SKM-1 treated with dmso at 0.1 percent for 144 hours (cell line): ENCODE data around the gene POU2F3.

Source experiments
- DNase-seq: peaks from one replicate; lab custom pipeline; 2025; ENCODE audit not compliant: unreplicated experiment; lab: John Stamatoyannopoulos, UW

Gene POU2F3

GRCh38 chr11:120239713-120240640 lies at the start of gene POU2F3:
Gene POU2F3 (plus strand): TSS chr11:120240140. CDS start chr11:120240344, 204 bp downstream.
- no peak for DNase-seq

GRCh38 chr11:120191058-120191457 lies 48.9 kb upstream of the POU2F3 start:
- no peak for DNase-seq

GRCh38 chr11:120192831-120193625 lies 46.9 kb upstream of the POU2F3 start:
- no peak for DNase-seq

GRCh38 chr11:120194166-120194565 lies 45.8 kb upstream of the POU2F3 start:
- no peak for DNase-seq

GRCh38 chr11:120195601-120196320 lies 44.2 kb upstream of the POU2F3 start:
- DNase-seq: no peak

GRCh38 chr11:120196826-120197225 lies 43.1 kb upstream of the POU2F3 start:
- DNase-seq: no peak

- no peak for DNase-seq
These were observed 42.6 kb upstream of the POU2F3 start for GRCh38 chr11:120197251-120197891.

GRCh38 chr11:120197977-120198376 lies 42.0 kb upstream of the POU2F3 start:
- DNase-seq: no peak

GRCh38 chr11:120198403-120198786 lies 41.5 kb upstream of the POU2F3 start:
- no peak for DNase-seq

- no peak for DNase-seq
These were observed 41.0 kb upstream of the POU2F3 start for GRCh38 chr11:120198787-120199469.

- DNase-seq: no peak
These were observed 40.3 kb upstream of the POU2F3 start for GRCh38 chr11:120199613-120200012.

- no peak for DNase-seq
These were observed 39.3 kb upstream of the POU2F3 start for GRCh38 chr11:120200677-120201076.

GRCh38 chr11:120201653-120202052 lies 38.3 kb upstream of the POU2F3 start:
- DNase-seq: no peak

- DNase-seq: no peak
These were observed 36.3 kb upstream of the POU2F3 start for GRCh38 chr11:120203626-120204025.

GRCh38 chr11:120205596-120206161 lies 34.3 kb upstream of the POU2F3 start:
- DNase-seq: no peak

- DNase-seq: no peak
These were observed 32.4 kb upstream of the POU2F3 start for GRCh38 chr11:120207512-120207911.

- DNase-seq: peak; percentile 33
These were observed 31.9 kb upstream of the POU2F3 start for GRCh38 chr11:120208001-120208441.

- DNase-seq: peak; percentile 47
These were observed 31.2 kb upstream of the POU2F3 start for GRCh38 chr11:120208777-120209176.

GRCh38 chr11:120209746-120210625 lies 30.0 kb upstream of the POU2F3 start:
- DNase-seq: no peak
